Smooth muscle cell (in vitro differentiated cells): ENCODE data around the gene RAB44. TPM values are rescaled to one million over a fixed set of nuclear protein-coding genes. Genes with fewer than 3 reads are reported as not detected.
A peak's percentile ranks its signal among the peaks of the same experiment; 100 is the strongest.

Experiments used
- DNase-seq: peaks from one replicate; lab custom pipeline; 2025; ENCODE audit not compliant: unreplicated experiment; lab: John Stamatoyannopoulos, UW
- H2AFZ ChIP-seq: fragments of 200-600 bp; sonication (generic); 2 replicates; pipeline ENCODE4 v1.6.0; 2016; ENCODE audit warnings: antibody characterized with exemption, low read depth, mild to moderate bottlenecking
- H3F3A ChIP-seq: fragments of 200-600 bp; sonication (generic); 2 replicates; pipeline ENCODE4 v1.6.0; 2017; ENCODE audit warnings: antibody characterized with exemption, low read depth
- H3K27ac ChIP-seq: fragments of 200-600 bp; sonication (generic); 2 replicates; pipeline ENCODE4 v1.5.1; 2016; ENCODE audit warnings: low read depth, mild to moderate bottlenecking
- H3K27me3 ChIP-seq: fragments of 200-600 bp; sonication (generic); 2 replicates; pipeline ENCODE4 v1.6.1; 2016; ENCODE audit warnings: low read depth, mild to moderate bottlenecking
- H3K36me3 ChIP-seq: fragments of 200-600 bp; sonication (generic); 2 replicates; pipeline ENCODE4 v1.5.1; 2016; ENCODE audit warnings: low read depth
- H3K4me1 ChIP-seq: fragments of 200-600 bp; sonication (generic); 2 replicates; pipeline ENCODE4 v1.5.1; 2016; ENCODE audit warnings: low read depth
- H3K4me2 ChIP-seq: fragments of 200-600 bp; sonication (generic); 2 replicates; pipeline ENCODE4 v1.6.0; 2016; ENCODE audit warnings: mild to moderate bottlenecking
- H3K4me3 ChIP-seq: fragments of 200-600 bp; sonication (generic); 2 replicates; pipeline ENCODE4 v1.5.1; 2016; ENCODE audit warnings: mild to moderate bottlenecking
- H3K79me2 ChIP-seq: fragments of 200-600 bp; sonication (generic); 2 replicates; pipeline ENCODE4 v1.6.0; 2016; ENCODE audit warnings: low read depth, mild to moderate bottlenecking
- H3K9ac ChIP-seq: fragments of 200-600 bp; sonication (generic); 2 replicates; pipeline ENCODE4 v1.6.0; 2016; ENCODE audit warnings: low read depth
- H3K9me3 ChIP-seq: fragments of 200-600 bp; sonication (generic); replicated peaks from 2 replicates; pipeline ENCODE4 v1.5.1; 2016; ENCODE audit warnings: low read depth
- H4K20me1 ChIP-seq: fragments of 200-600 bp; sonication (generic); 2 replicates; pipeline ENCODE4 v1.6.0; 2016; ENCODE audit warnings: low read depth
- CTCF ChIP-seq: fragments of 200-600 bp; sonication (generic); IDR thresholded peaks from 2 replicates; pipeline ENCODE4 v1.5.1; 2017; ENCODE audit warnings: borderline replicate concordance, mild to moderate bottlenecking, antibody characterized with exemption; ENCODE audit not compliant: insufficient read depth, poor library complexity, severe bottlenecking
- WGBS: methylation state at CpG from one replicate; pipeline ENCODE4 v1.1.7; 2016; ENCODE audit warnings: low lambda C conversion rate; 5-methylcytosine and 5-hydroxymethylcytosine counted together
- polyA plus RNA-seq: library from polyadenylated mRNA; unstranded; fragments of >200 nt; fragmentation: Nextera tagmentation; extraction: Ambion mirVana; gene quantifications from 2 replicates; pipeline ENCODE4 v1.2.1, GENCODE V29; 2016
- total RNA-seq: library from RNA; depleted of rRNA; stranded (reverse); fragments of >200 nt; gene quantifications from 2 replicates; pipeline ENCODE4 v1.2.3, GENCODE V29; 2014

Gene RAB44
- total and polyA plus RNA-seq, 2 experiments from 2014 or later, result 0.03 TPM; not detected in 1

GRCh38 chr6:36676141-36677058 lies 21.2 kb upstream of the RAB44 start:
- Histone ChIP-seq H3K9ac (peak overlapping the region; percentile 91), H2AFZ (peak overlapping the region; percentile 60), H3K4me1 (peaks cover 34% of the 10 kb centered on the region), H3K27ac (peak overlapping the region; percentile 99), H3F3A (peaks cover 31% of the 10 kb centered on the region), H3K4me2 (peak overlapping the region; percentile 98), H3K9me3 (no peaks in the 10 kb centered on the region), H3K4me3 (peak overlapping the region; percentile 92), H3K79me2 (peaks cover 25% of the 10 kb centered on the region), H3K36me3 (no peaks in the 10 kb centered on the region), H3K27me3 (no peaks in the 10 kb centered on the region), H4K20me1 (peaks cover 29% of the 10 kb centered on the region)
- 46% methylated on average over 4 of the region's 4 CpGs for WGBS
- DNase-seq, result no peak
- no peak for TF ChIP-seq CTCF

- Histone ChIP-seq H3K27ac (peak overlapping the region; percentile 99), H2AFZ (no peak overlapping the region), H4K20me1 (peaks cover 37% of the 10 kb centered on the region), H3K4me2 (peak overlapping the region; percentile 98), H3K36me3 (no peaks in the 10 kb centered on the region), H3K27me3 (no peaks in the 10 kb centered on the region), H3K4me1 (peaks cover 37% of the 10 kb centered on the region), H3K9ac (peak overlapping the region; percentile 91), H3K4me3 (peak overlapping the region; percentile 92), H3K9me3 (no peaks in the 10 kb centered on the region), H3F3A (peaks cover 35% of the 10 kb centered on the region), H3K79me2 (peaks cover 33% of the 10 kb centered on the region)
- no peak for TF ChIP-seq CTCF
- 55% methylated on average over 7 of the region's 7 CpGs for WGBS
- no peak for DNase-seq
Measured at GRCh38 chr6:36677059-36677749, 20.4 kb upstream of the RAB44 start.

GRCh38 chr6:36677753-36678487 lies 19.7 kb upstream of the RAB44 start:
- Histone ChIP-seq H3F3A (peaks cover 43% of the 10 kb centered on the region), H3K27ac (peak overlapping the region; percentile 99), H3K9ac (peak overlapping the region; percentile 91), H4K20me1 (peaks cover 44% of the 10 kb centered on the region), H3K27me3 (no peaks in the 10 kb centered on the region), H3K4me2 (peak overlapping the region; percentile 98), H3K4me1 (peaks cover 40% of the 10 kb centered on the region), H2AFZ (no peak overlapping the region), H3K36me3 (no peaks in the 10 kb centered on the region), H3K9me3 (no peaks in the 10 kb centered on the region), H3K4me3 (peak overlapping the region; percentile 92), H3K79me2 (peaks cover 40% of the 10 kb centered on the region)
- no peak for DNase-seq
- whole genome bisulfite sequencing, result 23% methylated on average over 10 of the region's 10 CpGs
- no peak for TF ChIP-seq CTCF
